Subcutaneous adipose tissue (tissue), 4 donors: ENCODE measurements around the gene JMY. TPM values are rescaled to one million over a fixed set of nuclear protein-coding genes. Genes with fewer than 3 reads are reported as not detected.

Experiments used
- CTCF ChIP-seq: fragments of 450-650 bp; IDR thresholded peaks from one replicate; pipeline ENCODE4 v1.5.1; 2016; ENCODE audit warnings: low read depth, mild to moderate bottlenecking, control low read depth, antibody characterized with exemption, moderate library complexity
- total RNA-seq, 4 donors: library from RNA; depleted of rRNA; stranded (reverse); fragments of >200 nt; gene quantifications; one replicate each; pipeline ENCODE4 v1.1.0, GENCODE V29; 2016

Gene JMY
- total RNA-seq, 4 donors from 2014 or later = 13.9 to 15.9 (median 14.5) TPM

DNA sequence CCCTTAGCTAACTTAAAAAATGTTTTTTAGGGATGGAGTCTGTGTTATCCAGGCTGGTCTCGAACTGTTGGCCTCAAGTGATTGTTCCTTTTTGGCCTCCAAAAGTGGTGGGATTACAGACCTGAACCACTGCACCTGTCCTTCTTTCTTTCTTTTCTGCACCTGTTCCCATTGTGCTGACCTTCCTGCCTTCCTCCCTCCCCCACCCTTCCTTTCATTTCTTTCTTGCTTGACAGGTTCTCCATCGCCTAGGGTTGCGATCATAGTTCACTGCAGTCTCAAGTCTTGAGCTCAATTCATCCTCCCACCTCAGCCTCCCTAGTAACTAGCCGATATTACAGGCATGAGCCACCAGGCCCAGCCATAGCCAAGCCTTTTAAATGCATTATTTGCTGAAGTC, 20.6 kb downstream of the JMY start:
- no peak for TF ChIP-seq CTCF

GRCh38 chr5:79257314-79257713, 21.4 kb downstream of the JMY start:
- TF ChIP-seq CTCF = no peak

- TF ChIP-seq CTCF = no peak
Measured at GRCh38 chr5:79258801-79259200, 22.9 kb downstream of the JMY start.

- no peak for TF ChIP-seq CTCF
Measured at GRCh38 chr5:79259383-79259782, 23.5 kb downstream of the JMY start.

DNA sequence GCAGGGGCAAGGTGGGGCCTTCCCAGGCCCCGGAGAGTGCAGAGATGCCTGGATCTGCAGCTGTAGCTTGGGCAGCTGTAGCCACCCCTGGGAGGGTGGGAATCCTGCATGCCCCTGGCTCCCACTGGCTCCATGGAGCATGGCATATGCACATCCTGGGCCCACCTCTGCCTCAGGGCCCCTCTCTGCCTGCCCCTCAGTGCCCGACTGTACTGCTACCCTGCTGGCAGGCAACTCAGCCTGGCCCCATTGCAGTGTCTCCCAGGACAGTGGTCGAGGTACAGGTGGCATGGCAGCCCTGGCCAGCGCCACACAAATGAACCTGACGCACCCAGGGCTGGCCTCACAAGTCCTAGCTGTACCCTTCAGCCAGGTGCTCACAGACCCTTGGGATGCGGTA, 23.9 kb downstream of the JMY start:
- TF ChIP-seq CTCF = no peak

DNA sequence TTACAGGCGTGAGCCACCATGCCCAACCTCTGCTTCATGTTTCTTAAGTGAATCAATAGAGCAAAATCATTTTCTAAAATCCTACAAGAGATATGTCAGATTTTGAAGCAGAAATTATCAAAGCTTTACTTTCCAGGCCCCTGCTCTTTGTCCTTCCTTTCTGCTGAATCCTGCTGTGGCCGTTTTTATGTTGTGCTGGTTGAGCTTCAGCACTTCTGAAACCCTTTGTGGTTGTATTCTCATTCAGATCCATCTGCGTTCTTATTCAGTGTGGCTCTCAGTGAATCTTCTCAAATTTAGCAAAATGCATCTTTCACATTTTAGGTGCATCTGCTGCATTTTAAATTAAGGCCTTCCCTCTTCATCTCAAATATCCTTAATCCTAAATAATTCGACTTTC, 26.0 kb downstream of the JMY start:
- TF ChIP-seq CTCF = no peak

DNA sequence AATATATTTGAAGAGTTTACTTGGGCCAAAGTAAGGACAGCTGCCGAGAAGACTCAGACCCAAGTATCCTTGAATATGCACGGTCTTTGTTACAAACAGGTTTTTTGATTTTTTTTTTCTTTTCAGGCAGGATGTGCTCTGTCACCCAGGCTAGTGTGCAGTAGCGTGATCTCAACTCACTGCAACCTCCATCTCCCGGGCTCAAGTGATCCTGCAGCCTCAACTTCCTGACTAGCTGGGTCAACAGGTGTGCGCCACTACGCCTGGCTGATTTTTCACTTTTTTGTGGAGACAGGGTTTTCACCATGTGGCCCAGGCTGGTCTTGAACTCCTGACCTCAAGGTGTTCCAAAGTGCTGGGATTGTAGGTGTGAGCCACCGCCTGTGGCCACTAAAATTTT, 27.4 kb downstream of the JMY start:
- TF ChIP-seq CTCF = no peak
